RPMI7951 (cell line): Measurements from ENCODE around the gene STK40. TPM values are rescaled to one million over a fixed set of nuclear protein-coding genes. Genes with fewer than 3 reads are reported as not detected.
A peak's percentile ranks its signal among the peaks of the same experiment; 100 is the strongest.

Experiments
- DNase-seq: peaks from one replicate; pipeline ENCODE4 v3.0.0-alpha.2; 2012; ENCODE audit warnings: low read depth
- total RNA-seq: library from RNA; depleted of rRNA; stranded (reverse); fragments of >200 nt; shearing (Covaris generic); gene quantifications from 2 replicates; pipeline ENCODE4 v1.2.3, GENCODE V29; 2014; rRNA removed

Gene STK40, protein sequence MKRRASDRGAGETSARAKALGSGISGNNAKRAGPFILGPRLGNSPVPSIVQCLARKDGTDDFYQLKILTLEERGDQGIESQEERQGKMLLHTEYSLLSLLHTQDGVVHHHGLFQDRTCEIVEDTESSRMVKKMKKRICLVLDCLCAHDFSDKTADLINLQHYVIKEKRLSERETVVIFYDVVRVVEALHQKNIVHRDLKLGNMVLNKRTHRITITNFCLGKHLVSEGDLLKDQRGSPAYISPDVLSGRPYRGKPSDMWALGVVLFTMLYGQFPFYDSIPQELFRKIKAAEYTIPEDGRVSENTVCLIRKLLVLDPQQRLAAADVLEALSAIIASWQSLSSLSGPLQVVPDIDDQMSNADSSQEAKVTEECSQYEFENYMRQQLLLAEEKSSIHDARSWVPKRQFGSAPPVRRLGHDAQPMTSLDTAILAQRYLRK
- 16.7 and 18.2 TPM in 2 replicates for total RNA-seq

GRCh38 chr1:36385410-36386264, at the start of gene STK40:
Gene STK40, minus strand, starts transcription at chr1:36385924. Its CDS starts 24,592 bp downstream, at chr1:36361332.
- DNase-seq = peak; percentile 99

DNA sequence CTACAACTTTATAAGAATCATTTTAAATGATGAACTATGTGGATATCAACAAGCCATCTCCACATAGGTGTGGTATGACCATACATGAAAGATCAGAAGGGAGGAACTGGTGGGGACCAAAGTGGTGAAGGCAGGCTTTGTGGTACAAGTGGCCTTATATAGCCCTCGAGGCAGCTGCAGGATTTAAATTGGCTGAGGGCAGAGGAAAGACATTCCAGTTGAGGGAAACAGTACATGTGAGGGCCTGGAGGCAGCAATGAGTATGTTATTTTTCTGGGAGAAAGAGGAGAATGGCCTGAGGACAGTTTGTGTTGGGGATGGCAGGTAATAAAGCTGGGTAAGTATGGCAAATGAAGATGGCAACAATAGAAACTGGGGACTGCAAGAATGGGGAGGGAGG, 47.4 kb upstream of the STK40 start:
- no peak for DNase-seq

- DNase-seq = no peak
Observed at GRCh38 chr1:36432616-36433015, 46.9 kb upstream of the STK40 start.

DNA sequence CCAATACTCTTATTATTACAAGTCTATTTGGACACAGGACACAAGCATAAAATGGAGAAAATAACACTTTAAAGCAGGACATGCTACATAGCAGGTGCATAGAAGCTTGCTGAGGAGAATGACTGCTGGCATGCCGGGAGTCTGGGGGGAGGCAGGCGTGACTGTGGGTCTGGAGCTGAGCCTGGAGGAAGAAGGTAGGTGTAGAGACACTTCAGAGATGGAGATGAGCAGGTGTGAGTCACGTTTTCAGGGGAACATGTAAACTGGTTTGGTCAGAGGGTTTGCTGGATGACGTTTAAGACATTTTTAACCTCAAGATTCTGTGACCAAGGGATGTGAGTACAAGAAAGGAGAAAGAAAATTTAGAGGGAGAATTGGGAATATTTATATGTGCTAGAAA, 40.1 kb upstream of the STK40 start:
- DNase-seq = no peak

DNA sequence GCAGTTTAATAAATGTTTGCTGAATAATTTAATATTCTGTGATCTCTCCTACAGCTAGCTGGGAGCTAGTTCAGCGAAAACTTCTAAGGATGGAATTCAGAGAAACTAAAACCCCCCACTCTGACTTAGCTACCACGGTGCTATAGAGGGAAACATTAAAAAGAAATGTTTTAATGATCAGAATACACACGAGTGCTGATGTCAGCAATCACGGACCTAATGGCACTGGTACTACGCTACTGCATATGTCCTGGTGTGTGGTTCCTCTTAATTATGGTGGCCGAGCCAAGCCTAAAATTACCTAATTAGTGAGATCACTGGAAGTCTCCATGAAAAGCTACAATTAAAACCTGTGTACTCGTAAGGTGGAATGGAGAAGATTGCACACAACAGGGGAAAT, 35.9 kb upstream of the STK40 start:
- DNase-seq = no peak

- peak; percentile 77 for DNase-seq
Observed at GRCh38 chr1:36420836-36421317, 35.2 kb upstream of the STK40 start.

DNA sequence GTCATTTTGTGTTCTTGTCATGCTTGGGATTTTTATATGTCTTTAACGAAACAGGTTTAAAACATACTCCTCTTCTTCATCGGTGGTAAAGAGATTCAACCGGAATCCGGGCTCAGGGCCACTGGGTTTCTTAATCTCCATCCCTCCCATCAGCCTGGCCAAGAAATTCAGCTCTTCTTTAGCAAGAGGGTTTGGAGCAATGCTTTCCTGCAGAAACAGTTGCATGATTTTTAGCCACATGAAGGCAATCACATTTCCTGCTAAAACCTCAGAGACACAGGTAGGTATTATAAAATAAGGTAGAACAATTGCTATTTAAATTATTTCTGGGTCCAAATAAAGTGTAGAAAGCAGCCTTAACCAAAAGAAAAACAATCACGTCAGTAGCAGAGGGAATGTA, 34.7 kb upstream of the STK40 start:
- no peak for DNase-seq

- DNase-seq = no peak
Observed at GRCh38 chr1:36419569-36419968, 33.8 kb upstream of the STK40 start.

DNA sequence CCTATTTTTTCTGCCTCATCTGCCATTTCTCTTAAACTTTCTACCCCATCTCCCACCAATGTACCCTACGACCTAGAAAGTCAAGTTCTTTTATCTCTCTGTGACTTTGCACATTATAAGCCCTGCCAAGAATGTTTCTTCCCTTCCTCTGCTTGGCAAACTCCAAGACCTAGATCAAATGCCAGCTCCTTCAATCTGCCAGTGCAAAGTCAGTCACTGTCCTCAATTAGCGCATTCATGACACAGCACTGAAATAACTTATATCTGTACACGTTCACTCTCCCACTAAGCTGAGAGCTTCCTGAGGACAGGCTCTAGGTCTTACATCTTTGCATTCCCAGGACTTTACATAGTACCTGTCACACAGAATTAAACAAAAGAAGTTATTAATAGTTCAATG, 33.4 kb upstream of the STK40 start:
- DNase-seq = no peak

- no peak for DNase-seq
Observed at GRCh38 chr1:36417931-36418330, 32.2 kb upstream of the STK40 start.

DNA sequence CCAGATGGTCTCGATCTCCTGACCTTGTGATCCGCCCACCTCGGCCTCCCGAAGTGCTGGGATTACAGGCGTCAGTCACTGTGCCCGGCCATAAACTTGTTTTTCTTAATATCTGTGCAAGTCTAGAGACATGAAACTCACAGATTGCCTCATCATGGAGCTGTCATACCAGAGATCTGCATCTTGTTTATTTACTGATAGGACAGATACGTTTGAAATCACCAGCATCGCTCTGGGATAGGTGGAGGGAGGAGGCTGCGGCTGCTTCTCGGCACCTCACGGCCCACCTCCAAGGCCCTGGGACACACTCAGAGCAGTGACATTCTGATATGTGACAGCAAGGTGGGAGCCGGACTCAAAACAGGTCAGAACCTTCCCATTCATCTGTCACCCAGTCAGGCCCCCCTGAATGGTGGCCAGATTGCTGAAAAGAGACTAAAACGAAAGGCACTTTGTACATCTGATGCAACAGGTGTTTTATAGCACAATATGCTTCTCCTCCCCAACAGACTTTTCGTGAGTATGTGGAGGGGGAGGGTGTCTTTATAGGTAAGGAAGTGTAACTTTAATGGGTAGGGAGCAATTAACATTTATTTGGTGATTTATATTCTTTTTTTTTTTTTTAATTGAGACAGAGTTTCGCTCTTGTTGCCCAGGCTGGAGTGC, 30.1 kb upstream of the STK40 start:
- no peak for DNase-seq

DNA sequence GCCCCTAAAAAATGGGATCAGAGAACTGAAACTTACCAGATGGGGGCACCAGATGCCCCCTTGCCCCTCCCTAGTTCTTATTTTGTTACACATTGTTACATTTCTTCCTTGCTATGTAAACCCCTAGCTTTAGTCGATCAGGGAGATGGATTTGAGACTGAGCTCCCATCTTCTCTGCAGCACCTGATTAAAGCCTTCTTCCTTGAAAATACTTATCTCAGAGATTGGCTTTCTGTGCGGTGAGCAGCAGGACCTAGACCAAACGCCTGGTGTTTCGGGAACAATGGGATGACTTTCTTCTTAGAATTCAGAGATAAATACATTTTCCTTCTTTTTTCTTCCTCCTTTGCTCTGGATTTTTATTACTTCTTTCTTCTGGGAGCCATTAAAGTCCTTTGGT, 28.7 kb upstream of the STK40 start:
- DNase-seq = no peak

DNA sequence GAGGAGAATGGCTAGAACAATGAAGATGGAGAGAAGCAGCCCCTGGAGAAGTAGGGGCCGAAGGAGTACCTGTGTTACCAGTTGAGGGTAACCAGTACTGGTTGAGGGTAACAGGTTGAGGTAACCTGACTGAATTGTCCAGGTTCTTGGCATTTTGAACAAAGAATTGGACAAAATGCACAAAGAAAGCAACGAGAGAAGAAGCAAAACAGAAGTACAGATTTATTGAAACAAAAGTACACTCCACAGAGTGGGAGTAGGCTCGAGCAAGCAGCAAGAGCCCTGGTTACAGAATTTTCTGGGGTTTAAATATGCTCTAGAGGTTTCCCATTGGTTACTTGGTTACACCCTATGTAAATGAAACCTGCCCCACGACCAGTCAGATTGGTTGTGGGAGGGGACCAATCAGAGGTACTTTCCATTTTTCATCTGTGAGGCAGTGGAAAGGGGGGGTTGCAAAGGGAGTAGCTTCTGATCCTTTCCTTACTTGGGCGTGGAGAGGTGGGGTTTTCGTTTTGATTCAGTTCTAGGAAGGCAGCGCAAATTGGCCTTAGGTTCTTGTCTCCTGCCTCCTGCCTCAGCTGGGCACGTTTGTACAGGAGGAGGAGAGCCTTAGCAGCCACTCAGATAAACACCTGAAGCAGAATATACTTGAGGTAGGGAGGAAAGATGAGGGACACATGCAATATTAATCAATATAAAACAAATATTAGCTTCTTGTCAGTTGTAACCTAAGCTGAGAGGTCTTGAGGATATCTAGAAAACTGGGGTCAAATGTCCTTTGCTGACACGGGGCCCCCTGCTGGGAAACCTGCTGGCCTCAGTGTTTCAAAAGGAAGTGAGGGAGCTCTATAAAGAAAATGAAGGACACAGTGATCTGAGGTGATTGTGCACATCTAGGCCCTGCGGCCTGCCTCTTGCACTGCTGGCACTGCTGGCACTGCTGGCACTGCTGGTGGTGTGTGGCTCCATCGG, 26.2 kb upstream of the STK40 start:
- DNase-seq = peak; percentile 63

GRCh38 chr1:36408479-36408878, 22.8 kb upstream of the STK40 start:
- DNase-seq = peak; percentile 66

- DNase-seq = no peak
Observed at GRCh38 chr1:36406440-36406839, 20.7 kb upstream of the STK40 start.

- no peak for DNase-seq
Observed at GRCh38 chr1:36402504-36402890, 16.8 kb upstream of the STK40 start.

- no peak for DNase-seq
Observed at GRCh38 chr1:36401602-36402503, 16.1 kb upstream of the STK40 start.

GRCh38 chr1:36400825-36401601, 15.3 kb upstream of the STK40 start:
- peak; percentile 93 for DNase-seq

- DNase-seq = no peak
Observed at GRCh38 chr1:36400514-36400824, 14.7 kb upstream of the STK40 start.
